Fibroblast of skin of back (primary cell): ENCODE measurements around the gene SEMA6D.

Experiments used
- DNase-seq: peaks from one replicate; pipeline ENCODE4 v3.0.0-alpha.2; 2013

SEMA6D gene

DNA sequence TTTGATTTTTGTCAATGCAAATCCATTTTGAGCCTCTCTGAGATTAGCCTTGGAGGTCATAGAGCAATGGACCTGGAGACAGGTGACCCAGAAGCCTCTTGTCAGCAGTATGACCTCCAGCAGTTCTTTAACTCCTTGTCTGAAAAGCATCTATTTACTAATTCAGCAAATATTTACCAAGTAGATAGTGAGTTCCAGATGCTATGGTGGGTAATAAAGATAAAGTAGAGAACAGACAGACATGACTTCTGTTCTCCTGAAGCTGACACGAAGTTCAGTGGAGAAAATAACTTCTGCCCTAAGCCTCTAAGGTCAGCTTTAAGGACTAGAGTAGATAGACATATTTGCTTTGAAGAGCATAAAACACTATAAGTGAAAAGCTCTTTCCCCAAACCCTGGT is 26.6 kb downstream of the SEMA6D start:
- no peak for DNase-seq

DNA sequence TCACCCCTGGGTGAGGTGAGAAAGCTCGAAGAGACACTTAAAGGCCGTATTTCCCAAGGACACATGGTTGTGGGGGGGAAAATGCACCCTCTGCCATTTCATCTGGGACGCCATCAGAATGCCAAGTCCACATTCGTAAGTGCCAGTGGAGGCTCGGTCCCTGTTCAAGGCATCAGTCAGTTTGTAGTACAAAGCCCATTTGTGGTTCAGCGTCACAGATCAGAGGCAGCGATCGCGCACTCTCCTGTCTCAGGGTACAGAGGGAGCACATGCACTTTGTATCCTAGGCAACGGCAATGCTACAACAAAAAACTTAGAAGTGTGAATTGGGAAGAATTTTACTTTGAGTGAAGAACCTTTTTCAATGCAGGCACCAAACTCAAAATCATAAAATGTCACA is 27.2 kb downstream of the SEMA6D start:
- no peak for DNase-seq

- no peak for DNase-seq
Observed at GRCh38 chr15:47744973-47745372, 27.7 kb downstream of the SEMA6D start.

DNA sequence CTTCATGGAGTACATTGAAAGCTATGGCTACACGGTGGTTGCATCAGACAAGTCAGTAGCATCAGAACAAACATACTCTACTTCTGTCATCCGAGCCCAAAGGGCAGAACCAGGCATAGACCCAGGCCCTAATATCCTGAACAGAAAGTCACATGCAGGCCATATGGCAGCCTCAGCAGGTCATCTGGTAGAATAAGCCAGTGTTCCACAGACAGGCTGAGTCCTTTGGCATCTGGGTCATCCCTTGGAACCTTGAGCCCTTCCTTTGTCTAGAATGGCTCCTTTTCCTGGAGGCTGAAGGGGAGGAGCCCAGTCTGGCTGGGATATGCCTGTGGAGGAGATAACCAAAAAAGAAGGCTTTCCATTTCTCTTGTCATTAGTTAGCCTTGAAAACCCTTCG is 29.2 kb downstream of the SEMA6D start:
- no peak for DNase-seq

DNA sequence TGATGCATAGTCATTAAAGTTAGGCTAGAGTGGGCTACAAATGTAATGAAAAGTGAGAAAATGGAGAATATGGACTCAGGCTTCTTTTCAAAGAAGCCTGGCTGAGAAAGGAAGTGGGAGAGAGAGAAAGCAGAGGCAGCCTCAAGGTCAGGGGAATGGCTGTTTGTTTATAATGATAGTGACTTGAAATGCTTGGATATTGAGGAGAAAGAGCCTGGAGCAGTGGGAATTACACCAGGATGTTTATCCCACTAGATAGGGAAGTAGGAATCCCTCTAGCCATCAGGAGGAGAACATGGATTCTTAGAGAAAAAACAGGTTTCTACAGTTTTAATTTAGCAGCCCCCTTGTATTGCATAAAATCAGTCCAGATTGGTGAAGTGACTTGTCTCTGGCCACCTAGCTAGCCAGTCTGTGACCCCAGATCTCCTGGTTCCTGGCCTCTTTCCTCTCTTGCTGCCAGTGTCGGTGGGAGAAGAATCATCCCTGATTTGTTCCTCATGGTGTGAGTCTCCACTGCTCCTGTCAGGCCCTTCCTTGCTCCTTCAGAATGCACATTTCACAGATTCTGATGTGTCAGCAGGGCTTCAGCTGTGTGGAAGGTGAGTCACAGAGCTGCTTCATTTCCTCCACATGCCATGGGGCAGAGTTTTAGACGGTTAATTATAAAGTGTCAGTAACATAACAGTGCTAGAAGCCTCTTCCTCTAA is 32.9 kb downstream of the SEMA6D start:
- peak; percentile 91 for DNase-seq

DNA sequence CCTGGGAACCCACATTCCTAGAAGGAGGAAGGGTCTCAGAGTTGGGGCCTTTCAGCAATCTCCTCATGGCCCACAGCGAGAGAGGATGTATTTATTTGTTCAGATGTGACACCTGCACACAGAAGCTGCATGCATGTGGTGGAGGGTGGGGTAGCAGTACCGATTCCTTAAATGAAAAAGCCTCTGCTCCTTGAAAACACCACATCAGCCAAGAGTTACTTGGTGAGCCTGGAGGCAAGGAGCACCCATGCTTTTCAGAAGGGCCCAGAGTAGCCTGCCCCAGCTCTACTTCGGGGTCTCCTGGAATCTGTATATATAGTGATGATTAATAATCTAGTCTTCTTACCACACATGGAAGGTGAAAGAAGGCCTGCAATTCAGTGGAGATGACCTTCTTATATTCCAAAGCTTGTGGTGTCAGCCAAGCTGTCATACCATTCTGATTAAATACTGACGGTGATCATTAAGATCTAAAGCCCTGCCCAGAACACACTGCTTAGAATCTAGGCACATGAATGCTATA is 33.5 kb downstream of the SEMA6D start:
- DNase-seq: no peak

DNA sequence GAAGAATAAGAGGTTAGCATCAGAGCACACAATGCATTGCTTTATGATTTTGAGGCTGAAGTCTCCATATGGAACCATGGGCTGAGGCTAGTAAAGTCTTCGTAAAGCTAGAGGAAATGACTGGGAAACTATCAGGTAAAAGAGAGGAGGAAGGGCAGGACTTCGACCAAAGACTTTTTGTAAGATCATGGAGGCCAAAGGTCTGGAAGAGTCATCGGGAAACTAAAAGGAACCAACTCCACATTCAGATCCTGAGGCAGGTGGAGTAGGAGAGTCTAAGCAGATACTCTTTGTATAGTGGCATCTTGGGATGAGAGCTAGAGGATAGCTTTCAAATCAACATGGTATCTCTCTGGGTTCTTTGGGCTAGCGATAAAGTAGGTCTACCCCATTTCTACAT is 36.3 kb downstream of the SEMA6D start:
- DNase-seq: no peak

DNA sequence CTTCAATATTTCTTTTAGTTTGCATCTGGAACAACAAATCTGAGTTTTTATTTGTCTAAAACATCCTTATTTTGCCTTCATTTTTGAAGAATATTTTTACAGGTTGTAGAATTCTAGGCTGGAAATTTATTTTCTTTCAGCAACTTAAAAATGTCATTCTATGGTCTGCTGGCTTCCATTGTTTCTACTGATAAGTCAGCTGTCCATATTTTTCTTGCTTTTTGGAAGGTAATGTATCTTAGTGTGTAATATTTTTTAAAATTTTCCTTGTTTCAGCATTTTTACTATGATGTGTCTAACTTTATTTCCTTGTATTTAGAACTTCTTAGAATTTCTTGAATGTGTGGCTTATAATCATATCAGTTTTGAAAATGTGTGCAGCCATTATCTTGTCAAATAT is 37.0 kb downstream of the SEMA6D start:
- peak; percentile 9 for DNase-seq

DNA sequence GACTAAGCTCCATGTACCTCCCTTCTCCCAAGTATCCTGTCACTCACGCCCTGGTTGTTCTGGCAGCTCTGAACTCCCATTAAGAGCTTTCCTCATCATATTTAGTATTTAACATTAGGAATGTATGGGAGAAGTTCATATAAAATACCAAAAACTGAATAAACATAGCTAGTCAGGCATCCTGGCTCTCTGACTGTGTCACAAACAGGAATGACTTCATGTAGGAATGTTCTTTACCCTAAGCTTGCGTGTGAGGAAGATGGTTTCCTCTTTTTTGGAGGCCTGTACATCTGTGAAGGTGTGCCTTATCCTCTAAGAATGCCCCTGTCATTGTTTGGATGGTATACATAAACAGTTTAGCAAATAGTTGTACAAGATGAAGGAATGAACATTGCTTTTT is 38.6 kb downstream of the SEMA6D start:
- peak; percentile 57 for DNase-seq

- DNase-seq: peak; percentile 94
Observed at GRCh38 chr15:47756872-47757271, 39.6 kb downstream of the SEMA6D start.

- no peak for DNase-seq
Observed at GRCh38 chr15:47757331-47757730, 40.0 kb downstream of the SEMA6D start.

DNA sequence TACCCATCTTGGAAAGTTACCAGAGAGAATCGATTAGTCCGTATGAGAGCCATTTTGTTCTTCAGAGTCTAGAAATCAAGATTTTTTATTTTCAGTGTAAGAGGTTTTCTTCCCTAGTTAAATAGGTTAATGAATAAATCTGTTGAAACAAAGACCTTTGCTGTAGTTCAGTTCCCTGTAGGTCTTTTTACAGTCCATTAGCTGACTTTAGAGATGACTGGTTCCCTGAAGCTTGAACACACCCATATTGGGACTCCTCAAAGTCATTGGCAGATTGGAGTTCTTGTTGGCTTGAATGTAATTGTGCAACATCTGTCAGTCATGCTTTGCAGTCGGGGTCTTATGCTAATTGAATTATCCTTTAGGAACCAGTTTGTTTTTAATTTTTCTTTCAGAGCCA is 45.3 kb downstream of the SEMA6D start:
- DNase-seq: no peak

DNA sequence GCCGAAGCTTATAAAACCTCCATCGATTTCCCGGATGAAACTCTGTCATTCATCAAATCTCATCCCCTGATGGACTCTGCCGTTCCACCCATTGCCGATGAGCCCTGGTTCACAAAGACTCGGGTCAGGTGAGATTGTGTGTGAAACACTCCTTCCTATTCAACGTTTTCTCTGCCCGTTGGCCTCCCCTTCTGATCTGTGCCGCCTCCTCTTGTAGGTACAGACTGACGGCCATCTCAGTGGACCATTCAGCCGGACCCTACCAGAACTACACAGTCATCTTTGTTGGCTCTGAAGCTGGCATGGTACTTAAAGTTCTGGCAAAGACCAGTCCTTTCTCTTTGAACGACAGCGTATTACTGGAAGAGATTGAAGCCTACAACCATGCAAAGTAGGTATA is 47.4 kb downstream of the SEMA6D start:
- no peak for DNase-seq

DNA sequence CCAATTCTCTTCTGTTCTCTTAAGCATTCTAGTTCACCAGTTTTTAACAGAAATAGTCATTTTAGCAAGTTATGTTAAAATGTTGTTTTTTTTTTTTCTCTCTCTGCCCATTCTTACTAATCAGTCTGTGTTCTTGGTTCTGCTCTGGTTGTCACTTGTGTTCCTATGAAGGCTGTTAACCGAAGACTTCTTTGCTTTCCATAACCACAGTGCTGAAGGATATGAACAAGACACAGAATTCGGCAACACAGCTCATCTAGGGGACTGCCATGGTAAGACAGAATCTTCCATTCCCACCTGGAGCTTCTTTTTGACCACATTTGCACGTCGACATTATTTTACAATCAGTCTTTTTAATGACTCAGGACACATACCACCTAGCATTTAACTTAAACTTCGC is 49.1 kb downstream of the SEMA6D start:
- no peak for DNase-seq

GRCh38 chr15:47767035-47767434 is 49.7 kb downstream of the SEMA6D start:
- DNase-seq: no peak

- DNase-seq: no peak
Observed at GRCh38 chr15:47768735-47769134, 51.4 kb downstream of the SEMA6D start.

- no peak for DNase-seq
Observed at GRCh38 chr15:47769166-47769565, 51.9 kb downstream of the SEMA6D start.

DNA sequence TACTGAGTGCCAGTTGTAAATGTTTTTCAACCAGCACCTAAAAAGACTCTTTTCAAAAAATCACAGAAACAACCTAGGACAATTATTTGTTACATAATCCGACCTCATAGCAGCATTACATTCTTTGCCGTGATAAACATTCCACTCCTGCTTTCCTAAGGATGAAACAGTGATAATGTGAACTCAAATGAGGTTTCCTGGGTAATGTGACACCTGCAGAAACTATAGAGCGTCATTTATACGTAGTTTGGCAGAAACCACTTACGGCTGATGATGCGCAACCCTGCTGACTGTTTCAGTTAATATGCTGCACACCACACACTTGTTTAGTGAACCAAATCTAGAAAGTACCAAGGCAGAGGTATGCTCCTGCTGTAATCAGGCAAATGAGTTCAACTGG is 55.8 kb downstream of the SEMA6D start:
- DNase-seq: no peak

- no peak for DNase-seq
Observed at GRCh38 chr15:47778263-47778770, 61.0 kb downstream of the SEMA6D start.

DNA sequence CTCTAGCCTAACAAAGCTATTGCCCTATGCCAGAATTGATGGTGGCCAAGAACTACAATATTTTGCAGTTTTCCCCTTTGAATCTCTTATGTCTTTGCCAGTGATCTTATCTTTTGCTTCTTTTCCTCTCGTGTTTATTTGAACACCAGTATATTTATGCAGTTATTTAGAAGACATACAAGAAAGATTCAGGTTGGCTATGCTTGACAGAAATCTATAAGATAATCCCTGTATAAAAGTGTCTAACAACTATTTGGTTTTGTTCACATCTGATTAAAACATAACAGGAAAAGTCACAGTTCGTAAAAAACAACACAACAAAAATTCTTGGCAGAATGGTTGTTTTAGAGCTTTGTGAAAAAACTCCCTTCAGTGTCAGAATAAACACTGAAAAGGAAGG is 63.7 kb downstream of the SEMA6D start:
- no peak for DNase-seq

- no peak for DNase-seq
Observed at GRCh38 chr15:47781527-47781926, 64.2 kb downstream of the SEMA6D start.

DNA sequence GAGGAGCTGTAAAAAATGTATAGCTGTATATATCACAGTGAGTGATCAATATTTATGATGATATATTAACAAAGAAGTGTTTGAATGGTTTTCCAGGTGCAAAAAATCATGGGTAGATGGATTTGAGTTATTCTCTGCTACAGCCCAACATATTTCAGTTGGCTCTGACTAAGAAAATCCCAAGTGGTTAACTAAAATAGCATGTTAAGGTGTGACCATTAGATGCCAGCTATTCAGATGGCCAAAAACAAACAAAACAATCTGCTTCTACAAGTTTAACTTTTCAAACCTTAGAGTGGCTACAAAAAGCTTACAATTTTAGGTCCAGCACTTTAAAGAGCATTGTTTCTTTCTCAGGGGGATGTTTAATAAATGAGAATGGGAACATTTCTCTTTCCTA is 67.5 kb downstream of the SEMA6D start:
- DNase-seq: no peak

GRCh38 chr15:47786371-47786770 is 69.1 kb downstream of the SEMA6D start:
- no peak for DNase-seq

DNA sequence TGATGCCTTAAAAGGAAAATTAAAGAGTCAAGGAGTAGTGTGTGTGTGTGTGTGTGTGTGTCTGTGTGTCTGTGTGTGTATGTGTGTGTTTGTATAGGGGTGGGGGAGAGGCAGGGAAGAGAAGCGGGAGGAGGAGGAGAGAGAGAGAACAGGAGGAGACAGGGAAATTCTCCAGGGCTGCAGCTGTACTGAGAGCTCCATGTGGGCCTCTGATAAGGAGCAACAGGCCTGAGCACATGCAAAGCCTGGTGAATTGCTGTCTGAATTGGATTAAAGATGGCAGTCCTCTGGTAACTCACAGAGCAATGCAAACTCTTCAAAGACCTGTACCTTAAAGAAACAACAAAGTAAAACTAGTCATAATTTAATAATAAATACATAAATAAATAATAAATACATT is 70.6 kb downstream of the SEMA6D start:
- DNase-seq: no peak

DNA sequence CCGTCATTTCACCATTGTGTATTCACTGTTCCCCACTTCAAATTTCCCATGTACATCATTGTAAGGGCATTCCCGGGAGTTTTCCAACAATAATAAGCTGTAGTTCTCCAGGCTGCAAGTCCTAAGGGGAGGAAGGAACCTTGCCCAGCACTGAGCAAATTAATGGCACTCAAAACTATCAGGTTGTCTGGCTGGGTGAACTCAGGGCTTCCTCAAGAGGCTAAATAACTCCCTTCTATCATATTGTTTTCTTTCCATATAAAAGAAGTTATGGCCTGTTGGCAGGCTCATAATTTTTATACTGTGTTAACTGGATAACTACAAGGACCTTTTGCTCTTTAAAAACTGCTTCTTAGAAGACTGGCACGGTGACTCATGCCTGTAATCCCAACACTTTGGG is 71.4 kb downstream of the SEMA6D start:
- no peak for DNase-seq
